Activated T-cell treated with anti-CD3 and anti-CD28 coated beads, Interleukin-2, amount 50 U/mL, for 72 hours (primary cell): Measurements from ENCODE around the gene CCSER1. TPM values are rescaled to one million over a fixed set of nuclear protein-coding genes. Genes with fewer than 3 reads are reported as not detected.
"Not testable (repeated sequence)": the region's sequence is repeated elsewhere in the genome, so short reads cannot be mapped to it uniquely, and the experiment has no call there.

ENCODE experiments used
- ATAC-seq, 2 donors: fragments of 150-1000 bp; cut with Tn5 transposase; replicated peaks in 1 of 2; 2 replicates each; pipeline ENCODE4 v1.10.0; 2021; ENCODE audit warnings: moderate library complexity in 2 of 2, mild to moderate bottlenecking in 1 of 2
- DNase-seq, 2 donors: peaks; one replicate each; pipeline ENCODE4 v3.0.0; 2021 to 2022; ENCODE audit warnings: mixed read lengths in 1 of 2
- H3K27ac Mint-ChIP-seq: one replicate; pipeline ENCODE4 v1.8.0; 2022; ENCODE audit warnings: mild to moderate bottlenecking, moderate library complexity, mixed read lengths
- H3K27me3 Mint-ChIP-seq: one replicate; pipeline ENCODE4 v1.8.0; 2022; ENCODE audit warnings: low read depth, mixed read lengths
- H3K36me3 Mint-ChIP-seq, 2 donors: one replicate each; pipeline ENCODE4 v1.8.0; 2022; ENCODE audit warnings: mixed read lengths in 2 of 2, mild to moderate bottlenecking in 1 of 2; ENCODE audit not compliant: insufficient read depth in 2 of 2
- H3K4me1 Mint-ChIP-seq: one replicate; pipeline ENCODE4 v1.8.0; 2022; ENCODE audit warnings: low read depth, mixed read lengths
- H3K4me3 Mint-ChIP-seq, 2 donors: one replicate each; pipeline ENCODE4 v1.8.0; 2022; ENCODE audit warnings: mild to moderate bottlenecking in 2 of 2, mixed read lengths in 2 of 2, moderate library complexity in 2 of 2
- H3K9me3 Mint-ChIP-seq, 2 donors: one replicate each; pipeline ENCODE4 v1.8.0; 2022; ENCODE audit warnings: mixed read lengths in 2 of 2
- total RNA-seq, 2 donors: library from RNA; stranded (reverse); gene quantifications; one replicate each; pipeline ENCODE4 v1.2.3, GENCODE V29; 2022

Gene CCSER1
- total RNA-seq, 2 donors from 2014 or later = 0.09 TPM; not detected in 1

DNA sequence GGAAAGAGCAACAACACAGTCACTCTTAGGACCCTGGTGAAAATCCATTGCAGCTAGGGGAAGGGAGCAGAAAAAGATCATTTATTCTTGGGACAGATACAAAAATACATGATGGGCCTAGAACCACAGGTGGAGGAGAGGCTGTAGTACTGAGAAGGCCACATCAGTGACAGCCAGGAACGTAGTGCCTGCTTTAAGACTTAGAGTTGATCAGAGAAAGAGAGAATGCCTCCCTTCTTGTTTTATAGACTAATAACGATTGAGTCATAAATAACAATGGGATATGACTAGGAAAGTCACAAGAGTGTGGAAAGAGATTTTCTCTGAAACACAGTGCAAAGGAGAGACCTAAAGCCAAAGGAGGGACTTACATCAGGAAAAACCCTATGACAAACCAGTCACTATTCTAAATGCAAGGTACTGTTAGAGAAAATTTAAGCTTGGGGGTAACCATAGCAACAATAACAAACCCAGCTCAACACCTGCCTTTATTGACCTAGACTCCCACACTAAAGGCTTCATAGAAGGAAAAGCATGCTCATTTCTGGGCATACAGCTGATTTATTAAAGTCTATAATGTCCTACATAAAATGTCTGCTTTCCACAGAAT is 1161.6 kb downstream of the CCSER1 start:
- no peaks in the 10 kb centered on the region for H3K4me1 Mint-ChIP-seq
- H3K4me3 Mint-ChIP-seq = no peak overlapping the region
- no peak overlapping the region for H3K27ac Mint-ChIP-seq
- peaks cover 2 to 14% of the 10 kb centered on the region in 2 donors for H3K9me3 Mint-ChIP-seq
- ATAC-seq = no peak
- DNase-seq = no peak
- no peaks in the 10 kb centered on the region for H3K27me3 Mint-ChIP-seq
- H3K36me3 Mint-ChIP-seq = peaks cover 0 to 3% of the 10 kb centered on the region in 2 donors

DNA sequence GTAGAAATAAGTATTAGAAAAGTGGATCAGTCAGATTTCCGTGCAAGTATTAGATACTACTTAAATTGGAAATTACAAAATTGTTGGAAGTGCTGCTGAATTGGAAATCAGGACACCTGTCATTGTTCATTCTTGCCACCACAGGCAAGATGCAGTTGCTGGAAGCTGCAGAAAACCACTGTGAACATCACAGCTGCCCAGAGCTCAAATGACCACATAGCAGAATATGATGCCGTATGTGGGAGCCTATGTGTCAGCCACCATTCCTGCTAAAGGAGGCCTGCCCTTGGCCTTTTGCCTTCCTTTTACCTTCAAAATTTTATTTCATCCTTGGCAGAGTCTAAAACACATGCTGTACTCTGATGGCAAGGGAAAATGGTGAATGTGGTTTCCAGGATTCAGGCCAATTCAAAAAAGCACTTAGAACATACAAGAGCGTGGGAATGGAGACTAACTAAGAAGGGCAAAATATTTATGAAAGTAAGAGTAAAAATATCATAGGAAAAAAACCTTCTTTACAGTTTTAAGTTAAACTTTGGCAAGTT is 1171.0 kb downstream of the CCSER1 start:
- DNase-seq = no peak
- H3K4me3 Mint-ChIP-seq = no peak overlapping the region
- H3K9me3 Mint-ChIP-seq = peaks cover 4 to 5% of the 10 kb centered on the region in 2 donors
- no peak for ATAC-seq
- H3K36me3 Mint-ChIP-seq = no peaks in the 10 kb centered on the region
- no peaks in the 10 kb centered on the region for H3K4me1 Mint-ChIP-seq
- no peak overlapping the region for H3K27ac Mint-ChIP-seq
- H3K27me3 Mint-ChIP-seq = no peaks in the 10 kb centered on the region

DNA sequence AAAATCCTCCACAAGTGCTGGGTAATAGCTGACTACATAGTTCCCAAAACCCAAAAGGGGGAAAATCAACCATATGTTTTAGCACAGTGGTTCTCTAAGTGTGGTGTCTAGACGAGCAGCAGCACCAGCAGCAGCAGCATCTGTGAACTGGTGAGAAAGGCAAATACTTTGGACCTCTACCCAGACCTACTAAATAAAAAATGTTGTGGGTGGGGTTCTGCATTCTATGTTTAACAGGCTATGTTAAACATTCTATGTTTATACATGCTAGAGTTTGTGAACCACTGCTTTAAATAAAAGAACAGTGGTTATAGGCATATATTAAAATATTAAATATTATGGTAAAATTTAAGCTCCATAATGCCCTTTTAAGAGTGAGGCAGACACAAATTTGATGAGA is 1171.6 kb downstream of the CCSER1 start:
- no peak overlapping the region for H3K4me3 Mint-ChIP-seq
- H3K36me3 Mint-ChIP-seq = no peaks in the 10 kb centered on the region
- DNase-seq (no peak), ATAC-seq (no peak)
- H3K9me3 Mint-ChIP-seq = peaks cover 4 to 5% of the 10 kb centered on the region in 2 donors
- no peak overlapping the region for H3K27ac Mint-ChIP-seq
- no peaks in the 10 kb centered on the region for H3K4me1 Mint-ChIP-seq
- H3K27me3 Mint-ChIP-seq = no peaks in the 10 kb centered on the region

DNA sequence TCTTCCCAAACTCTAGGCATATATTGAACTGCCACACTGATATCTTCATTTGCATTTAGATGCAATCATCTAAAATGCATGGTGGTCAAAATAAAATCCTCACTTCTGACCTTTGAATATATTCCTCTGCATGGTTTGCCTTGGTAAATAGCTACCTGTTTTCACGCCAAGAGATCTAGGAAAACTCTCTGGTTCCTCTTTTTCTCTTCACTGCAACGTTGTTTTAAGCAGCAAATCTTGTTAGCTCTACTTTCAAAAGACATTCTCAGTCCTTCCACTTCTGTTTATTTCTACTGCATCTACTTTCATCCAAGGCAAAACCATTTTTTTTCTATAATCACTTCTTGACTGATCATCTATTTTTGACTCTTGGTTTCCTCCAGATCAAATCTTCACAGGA is 1174.9 kb downstream of the CCSER1 start:
- peak overlapping the region; percentile 10 for H3K27ac Mint-ChIP-seq
- no peak for ATAC-seq
- H3K36me3 Mint-ChIP-seq = no peaks in the 10 kb centered on the region
- H3K4me1 Mint-ChIP-seq = no peaks in the 10 kb centered on the region
- H3K4me3 Mint-ChIP-seq = no peak overlapping the region
- H3K9me3 Mint-ChIP-seq = peaks cover 5 to 7% of the 10 kb centered on the region in 2 donors
- DNase-seq = no peak
- no peaks in the 10 kb centered on the region for H3K27me3 Mint-ChIP-seq

DNA sequence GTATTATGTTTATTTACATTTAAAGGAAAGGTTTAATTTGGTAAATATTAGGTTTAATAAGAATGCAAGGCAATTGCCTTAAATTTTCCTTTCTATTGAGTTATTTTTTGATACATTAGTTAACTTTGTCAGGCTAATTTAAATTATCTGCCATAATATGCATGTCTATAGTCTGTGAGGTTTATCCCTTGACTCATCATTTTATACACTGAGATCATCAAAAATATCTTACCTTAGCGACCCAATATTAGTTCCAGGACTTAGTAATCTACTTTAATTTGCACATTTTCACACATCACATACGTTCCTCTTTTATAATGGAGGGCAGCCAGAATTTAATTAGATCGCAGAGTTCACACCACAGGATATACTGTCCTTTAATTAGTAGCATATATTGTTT is 1177.1 kb downstream of the CCSER1 start:
- Mint-ChIP-seq H3K4me3 (no peak overlapping the region), H3K27ac (no peak overlapping the region), H3K4me1 (no peaks in the 10 kb centered on the region), H3K27me3 (no peaks in the 10 kb centered on the region), H3K9me3 (peaks cover 6 to 7% of the 10 kb centered on the region in 2 donors), H3K36me3 (no peaks in the 10 kb centered on the region)
- ATAC-seq (no peak), DNase-seq (no peak)

DNA sequence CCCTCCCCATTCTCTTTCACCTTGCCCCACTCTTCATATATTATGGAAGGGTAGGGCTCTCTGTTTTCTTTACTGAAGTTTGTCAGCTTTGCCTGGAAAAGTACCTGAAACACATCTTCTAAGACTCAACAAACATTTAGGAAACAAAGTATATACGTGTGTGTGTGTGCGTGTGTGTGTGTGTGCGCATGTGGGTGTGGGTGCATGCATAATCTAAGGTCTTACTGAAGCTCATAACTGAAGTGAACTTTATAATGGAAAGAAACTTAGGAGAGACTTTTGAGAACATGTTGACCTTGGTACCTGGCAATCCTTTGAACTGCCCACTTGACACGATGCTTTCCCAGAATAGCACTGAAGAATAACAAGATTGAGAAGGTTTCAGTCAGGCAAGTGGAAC is 1190.2 kb downstream of the CCSER1 start:
- Mint-ChIP-seq H3K4me3 (no peak overlapping the region), H3K27me3 (no peaks in the 10 kb centered on the region), H3K9me3 (peaks cover 9 to 12% of the 10 kb centered on the region in 2 donors), H3K4me1 (no peaks in the 10 kb centered on the region), H3K36me3 (no peaks in the 10 kb centered on the region), H3K27ac (no peak overlapping the region)
- no peak for DNase-seq
- ATAC-seq = no peak

DNA sequence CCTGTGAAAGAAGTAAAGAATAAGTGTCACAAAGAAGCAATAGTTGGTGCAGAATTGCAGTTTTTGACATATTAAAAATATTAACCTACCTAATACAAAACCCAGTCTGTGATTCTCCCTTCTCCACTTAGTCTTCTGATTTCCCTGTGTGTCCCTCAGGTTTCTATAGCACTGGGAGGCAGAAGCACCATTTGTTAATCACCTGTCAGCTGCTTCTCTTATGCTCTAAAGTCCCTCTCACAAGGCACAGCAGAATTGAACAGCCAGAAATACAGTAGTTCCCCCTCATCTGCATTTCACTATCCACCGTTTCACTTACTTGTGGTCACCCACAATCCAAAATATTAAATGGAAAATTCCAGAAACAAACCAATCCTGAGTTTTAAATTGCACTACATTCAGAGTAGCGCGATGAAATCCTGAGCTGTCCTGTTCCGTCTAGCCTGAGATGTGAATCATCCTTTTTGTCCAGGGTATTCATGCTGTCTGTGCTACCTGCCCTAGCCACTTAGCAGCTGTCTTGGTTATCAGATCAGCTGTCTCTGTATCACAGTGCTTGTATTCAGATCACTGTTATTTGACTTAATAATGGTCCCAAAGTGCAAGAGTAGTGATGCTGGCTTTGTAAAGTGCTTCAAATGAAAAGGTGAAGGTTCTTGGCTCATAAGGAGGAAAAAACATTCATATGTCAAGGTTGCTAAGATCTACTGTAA is 1192.5 kb downstream of the CCSER1 start:
- no peaks in the 10 kb centered on the region for H3K36me3 Mint-ChIP-seq
- no peak overlapping the region for H3K27ac Mint-ChIP-seq
- no peaks in the 10 kb centered on the region for H3K4me1 Mint-ChIP-seq
- peaks cover 8% of the 10 kb centered on the region in 2 donors for H3K9me3 Mint-ChIP-seq
- ATAC-seq (no peak), DNase-seq (no peak)
- H3K27me3 Mint-ChIP-seq = no peaks in the 10 kb centered on the region
- no peak overlapping the region for H3K4me3 Mint-ChIP-seq

DNA sequence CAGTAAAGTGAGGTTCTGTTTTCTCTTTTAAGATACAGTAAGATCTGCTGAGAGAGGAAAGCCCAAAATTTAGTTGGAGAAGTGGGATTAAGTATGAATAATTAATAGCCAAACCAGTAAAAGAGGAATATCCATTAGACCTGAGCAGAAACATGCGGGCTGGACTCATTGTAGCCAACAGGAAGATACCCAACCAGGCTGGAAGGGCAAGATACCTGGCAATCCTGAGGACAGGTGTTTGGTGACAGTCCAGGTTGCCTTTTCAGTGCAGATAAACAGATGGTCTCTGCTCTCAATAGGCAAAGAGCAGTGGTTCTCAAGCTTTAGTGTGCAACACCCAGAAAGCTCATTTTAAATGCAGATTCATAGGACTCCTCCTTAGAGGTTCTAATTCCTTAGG is 1195.8 kb downstream of the CCSER1 start:
- Mint-ChIP-seq H3K4me3 (no peak overlapping the region), H3K27ac (no peak overlapping the region), H3K9me3 (peaks cover 15 to 20% of the 10 kb centered on the region in 2 donors), H3K36me3 (peaks cover 2 to 6% of the 10 kb centered on the region in 2 donors), H3K27me3 (no peaks in the 10 kb centered on the region), H3K4me1 (no peaks in the 10 kb centered on the region)
- DNase-seq = no peak
- ATAC-seq = no peak

DNA sequence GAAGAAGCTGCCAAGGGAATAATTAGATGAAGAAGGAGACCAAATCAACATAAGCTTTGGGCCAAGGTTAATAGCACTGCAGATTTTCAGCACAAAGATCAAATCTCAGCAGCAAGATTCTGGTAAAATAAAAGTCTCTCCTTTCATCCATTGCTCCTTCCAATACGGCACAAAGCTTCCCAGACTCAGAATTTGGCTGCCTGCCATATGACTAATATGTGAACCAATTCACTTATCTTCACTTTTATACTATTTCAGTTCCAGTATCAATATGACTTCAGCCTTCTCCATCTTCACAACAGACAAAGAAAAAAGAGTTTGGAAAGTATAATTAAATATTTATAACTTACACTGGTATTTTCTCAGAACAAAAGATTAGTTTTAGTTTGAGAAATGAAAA is 1198.3 kb downstream of the CCSER1 start:
- H3K27ac Mint-ChIP-seq = no peak overlapping the region
- DNase-seq (no peak), ATAC-seq (no peak)
- peaks cover 6% of the 10 kb centered on the region in 2 donors for H3K36me3 Mint-ChIP-seq
- H3K4me1 Mint-ChIP-seq = no peaks in the 10 kb centered on the region
- no peak overlapping the region for H3K4me3 Mint-ChIP-seq
- no peaks in the 10 kb centered on the region for H3K27me3 Mint-ChIP-seq
- peaks cover 15 to 18% of the 10 kb centered on the region in 2 donors for H3K9me3 Mint-ChIP-seq

DNA sequence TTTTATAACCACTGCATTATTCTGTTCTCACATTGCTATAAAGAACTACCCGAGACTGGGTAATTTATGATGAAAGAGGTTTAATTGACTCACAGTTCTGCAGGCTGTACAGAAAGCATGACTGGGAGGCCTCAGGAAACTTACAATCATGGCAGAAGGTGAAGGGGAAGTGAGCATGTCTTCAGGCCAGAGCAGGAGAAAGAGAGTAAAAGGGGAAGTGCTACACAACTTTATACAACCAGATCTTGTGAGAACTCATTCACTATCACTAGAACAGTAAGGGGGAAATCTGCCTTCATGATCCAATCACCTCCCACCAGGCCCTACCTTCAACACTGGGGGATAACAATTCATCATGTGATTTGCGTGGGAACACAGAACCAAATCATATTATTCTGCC is 1199.0 kb downstream of the CCSER1 start:
- not testable (repeated sequence) for H3K36me3 Mint-ChIP-seq, DNase-seq, ATAC-seq, H3K27me3 Mint-ChIP-seq, H3K4me3 Mint-ChIP-seq, H3K27ac Mint-ChIP-seq, H3K4me1 Mint-ChIP-seq
- peaks cover 15 to 19% of the 10 kb centered on the region in 2 donors for H3K9me3 Mint-ChIP-seq

DNA sequence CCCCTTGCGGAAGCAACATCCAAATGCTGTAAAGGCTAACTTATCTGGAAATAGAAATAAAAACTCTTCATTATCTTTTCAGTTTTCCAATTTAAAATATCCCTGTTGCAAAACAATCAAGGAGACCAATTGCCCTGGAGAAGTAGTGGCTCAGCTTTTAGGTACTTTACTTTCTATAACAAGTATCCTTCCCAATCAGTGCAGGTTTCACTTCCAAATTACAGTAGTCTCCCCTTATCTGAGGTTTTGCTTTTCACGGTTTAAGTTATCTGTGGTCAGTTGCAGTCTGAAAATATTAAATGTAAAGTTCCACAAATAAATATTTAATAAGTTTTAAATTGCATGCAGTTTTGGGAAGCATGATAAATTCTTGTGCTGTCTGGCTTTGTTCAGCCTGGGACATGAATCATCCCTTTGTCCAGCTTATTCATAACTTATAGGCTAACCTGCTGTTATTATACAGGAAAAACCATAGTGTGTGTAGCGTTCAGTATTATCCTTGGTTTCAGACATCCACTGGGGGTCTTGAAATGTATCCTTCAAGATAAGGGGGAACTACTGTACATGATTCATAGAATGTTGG is 1203.5 kb downstream of the CCSER1 start:
- Mint-ChIP-seq H3K27me3 (no peaks in the 10 kb centered on the region), H3K4me1 (no peaks in the 10 kb centered on the region), H3K4me3 (no peak overlapping the region), H3K9me3 (peaks cover 12 to 21% of the 10 kb centered on the region in 2 donors), H3K27ac (no peak overlapping the region), H3K36me3 (peaks cover 3 to 6% of the 10 kb centered on the region in 2 donors)
- DNase-seq = no peak
- ATAC-seq = no peak

DNA sequence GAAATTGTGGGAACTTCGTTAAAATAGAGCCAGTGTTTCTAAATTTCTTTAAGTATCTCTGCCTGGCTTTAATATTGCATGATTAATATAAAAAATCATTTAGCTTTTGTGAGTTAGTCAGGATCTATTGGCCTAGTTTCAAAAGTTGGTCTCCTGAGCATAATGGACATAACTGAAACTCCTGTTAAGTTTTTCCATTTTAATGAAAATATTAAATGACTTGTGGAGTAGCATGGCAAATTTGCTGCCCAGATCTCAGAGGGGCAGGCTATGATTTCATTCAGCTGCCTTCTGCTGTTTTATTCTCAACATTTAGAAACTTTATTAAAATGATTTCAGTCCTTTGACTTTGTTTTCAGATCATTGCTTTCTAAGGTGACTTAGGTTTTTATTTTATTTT is 1213.6 kb downstream of the CCSER1 start:
- H3K27me3 Mint-ChIP-seq = no peaks in the 10 kb centered on the region
- no peaks in the 10 kb centered on the region for H3K36me3 Mint-ChIP-seq
- no peak overlapping the region for H3K27ac Mint-ChIP-seq
- ATAC-seq (no peak), DNase-seq (no peak)
- no peak overlapping the region for H3K4me3 Mint-ChIP-seq
- H3K9me3 Mint-ChIP-seq = no peaks in the 10 kb centered on the region
- no peaks in the 10 kb centered on the region for H3K4me1 Mint-ChIP-seq

DNA sequence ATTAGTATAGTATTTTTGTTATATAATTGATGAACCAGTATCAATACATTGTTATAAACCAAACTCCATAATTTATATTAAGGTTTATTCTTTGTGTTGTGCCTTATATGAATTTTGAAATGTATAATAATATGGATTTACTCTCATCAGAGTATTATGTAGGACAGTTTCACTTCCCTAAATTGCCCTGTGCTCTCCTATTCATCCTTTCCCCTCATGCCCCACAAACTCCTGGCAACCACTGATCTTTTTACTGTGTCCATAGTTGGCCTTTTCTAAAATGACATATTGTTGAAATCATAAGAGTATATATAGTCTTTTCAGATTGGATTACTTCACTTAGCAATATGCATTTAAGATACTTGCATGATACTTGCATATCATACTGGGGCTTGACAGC is 1218.4 kb downstream of the CCSER1 start:
- Mint-ChIP-seq H3K27me3 (no peaks in the 10 kb centered on the region), H3K27ac (no peak overlapping the region), H3K36me3 (no peaks in the 10 kb centered on the region), H3K4me1 (no peaks in the 10 kb centered on the region), H3K9me3 (peaks cover 0 to 2% of the 10 kb centered on the region in 2 donors), H3K4me3 (no peak overlapping the region)
- no peak for ATAC-seq
- no peak for DNase-seq
